Small intestine (tissue), 16 donors: Measurements from ENCODE around the gene CD83. TPM values are rescaled to one million over a fixed set of nuclear protein-coding genes. Genes with fewer than 3 reads are reported as not detected.
"Not testable (repeated sequence)": the region's sequence is repeated elsewhere in the genome, so short reads cannot be mapped to it uniquely, and the experiment has no call there.

Source experiments
- DNase-seq, 2 donors: peaks; one replicate each; pipeline versions ENCODE4 v3.0.0 to v3.0.0-alpha.2; 2013
- FAIRE-seq: peaks from 2 replicates; lab custom pipeline; 2012; peaks lifted over from hg19 to GRCh38; lab: Jason Lieb, UNC
- H3K27ac ChIP-seq, 3 donors: one replicate each; pipeline ENCODE4 v1.5.1; 2013; ENCODE audit warnings: low read length in 2 of 3, mild to moderate bottlenecking in 2 of 3, control low read depth in 1 of 3, inconsistent platforms in 1 of 3, low read depth in 1 of 3, moderate library complexity in 1 of 3
- H3K27me3 ChIP-seq, 3 donors: one replicate each; pipeline ENCODE4 v1.6.1; 2013; ENCODE audit warnings: low read length in 3 of 3, inconsistent platforms in 1 of 3; ENCODE audit not compliant: control insufficient read depth in 3 of 3, insufficient read depth in 3 of 3
- H3K36me3 ChIP-seq, 3 donors: one replicate each; pipeline ENCODE4 v1.6.1; 2013; ENCODE audit warnings: low read length in 3 of 3, inconsistent platforms in 1 of 3, low read depth in 1 of 3, mild to moderate bottlenecking in 1 of 3, moderate library complexity in 1 of 3; ENCODE audit not compliant: control insufficient read depth in 3 of 3, insufficient read depth in 2 of 3
- H3K4me1 ChIP-seq, 3 donors: one replicate each; pipeline ENCODE4 v1.6.1; 2013; ENCODE audit warnings: low read length in 2 of 3, inconsistent platforms in 1 of 3, low read depth in 1 of 3, mild to moderate bottlenecking in 1 of 3, moderate library complexity in 1 of 3; ENCODE audit not compliant: control insufficient read depth in 3 of 3, insufficient read depth in 2 of 3
- H3K4me3 ChIP-seq, 3 donors: one replicate each; pipeline ENCODE4 v1.5.1; 2013; ENCODE audit warnings: low read length in 3 of 3, control low read depth in 1 of 3, inconsistent platforms in 1 of 3, low read depth in 1 of 3, mild to moderate bottlenecking in 1 of 3, moderate library complexity in 1 of 3
- H3K9me3 ChIP-seq, 2 donors: one replicate each; pipeline ENCODE4 v1.6.1; 2013; ENCODE audit warnings: low read depth in 1 of 2, low read length in 1 of 2; ENCODE audit not compliant: control insufficient read depth in 2 of 2, insufficient read depth in 1 of 2
- WGBS, 3 donors: extraction: QIAGEN DNeasy Blood & Tissue Kit; methylation state at CpG; one replicate each; pipeline ENCODE4 v1.1.7; 2013; 5-methylcytosine and 5-hydroxymethylcytosine counted together
- long read RNA-seq, 10 donors: transcript quantifications; one replicate each; lab custom pipeline, GENCODE V29; 2026
- polyA plus RNA-seq, 4 donors: library from polyadenylated mRNA; stranded (reverse) in 3 of 4; unstranded in 1 of 4; fragments of 200-250 nt in 3 of 4; fragments of 120-200 nt in 1 of 4; gene quantifications; one replicate each; pipeline versions ENCODE4 v1.2.1 to v1.2.3, GENCODE V29; 2013
- donor health status: healthy with polysubstance abuse.
- donor health status: control.
- donor health status: control.
- donor health status: Bipolar disorder and iron deficiency.
- donor health status: healthy.

Gene CD83, protein sequence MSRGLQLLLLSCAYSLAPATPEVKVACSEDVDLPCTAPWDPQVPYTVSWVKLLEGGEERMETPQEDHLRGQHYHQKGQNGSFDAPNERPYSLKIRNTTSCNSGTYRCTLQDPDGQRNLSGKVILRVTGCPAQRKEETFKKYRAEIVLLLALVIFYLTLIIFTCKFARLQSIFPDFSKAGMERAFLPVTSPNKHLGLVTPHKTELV
- polyA plus RNA-seq, result 1 to 10 TPM in 2 of 4 donors, under 1 TPM in 2; 0.45 to 7.7 (median 1.2) TPM
- long read RNA-seq, donor 1, partial matches to known transcripts, result 0 of 1 reads
- long read RNA-seq, donor 1, other reads (novel, unspliced or antisense), result 0 of 1 reads
- long read RNA-seq, donor 2, partial matches to known transcripts, result 0 of 3 reads
- long read RNA-seq, donor 2, other reads (novel, unspliced or antisense), result 0 of 3 reads
- long read RNA-seq, donor 3, transcript CD83-201 (5 exons, 2,471 nt), result major isoform, 5 of 5 reads
- long read RNA-seq, donor 3, partial matches to known transcripts, result 0 of 5 reads
- long read RNA-seq, donor 3, other reads (novel, unspliced or antisense), result 0 of 5 reads
- long read RNA-seq, donor 4, result 0 reads
- long read RNA-seq, donor 5, result 0 reads
- long read RNA-seq, donor 6, partial matches to known transcripts, result 0 of 1 reads
- long read RNA-seq, donor 6, other reads (novel, unspliced or antisense), result 0 of 1 reads
- long read RNA-seq, donor 7, partial matches to known transcripts, result 0 of 1 reads
- long read RNA-seq, donor 7, other reads (novel, unspliced or antisense), result 0 of 1 reads
- long read RNA-seq, donor 8, partial matches to known transcripts, result 0 of 1 reads
- long read RNA-seq, donor 8, other reads (novel, unspliced or antisense), result 0 of 1 reads
- long read RNA-seq, donor 9, partial matches to known transcripts, result 0 of 1 reads
- long read RNA-seq, donor 9, other reads (novel, unspliced or antisense), result 0 of 1 reads
- long read RNA-seq, donor 10, partial matches to known transcripts, result 0 of 3 reads
- long read RNA-seq, donor 10, other reads (novel, unspliced or antisense), result 0 of 3 reads

GRCh38 chr6:14117158-14118090 is at the start of gene CD83:
CD83 (plus strand) TSS chr6:14117772; CDS start chr6:14117812, 40 bp downstream.
- Histone ChIP-seq H3K4me1 (peaks cover 0 to 5% (median 0%) of the 10 kb centered on the region in 3 donors), H3K27me3 (no peaks in the 10 kb centered on the region), H3K4me3 (peak within 1 kb of the TSS; percentile 53 to 63 (median 53)), H3K27ac (peak within 1 kb of the TSS in 1 of 3 donors; percentile 30), H3K9me3 (no peaks in the 10 kb centered on the region), H3K36me3 (no peaks in the 10 kb centered on the region)
- DNase-seq, result peak; percentile 72 to 86
- no peak for FAIRE-seq
- WGBS, 3 donors, result 0 to 1% (median 1%) methylated on average over 55 to 106 of the region's 106 CpGs

- Histone ChIP-seq H3K27ac (no peak overlapping the region), H3K27me3 (peaks cover 0 to 3% (median 0%) of the 10 kb centered on the region in 3 donors), H3K4me1 (no peaks in the 10 kb centered on the region), H3K36me3 (no peaks in the 10 kb centered on the region), H3K9me3 (no peaks in the 10 kb centered on the region), H3K4me3 (no peak overlapping the region)
- no peak for DNase-seq
- 59 to 70% (median 65%) methylated on average over 5 of the region's 5 CpGs for WGBS, 3 donors
- FAIRE-seq, result no peak
Observed at GRCh38 chr6:14068133-14068532, 49.4 kb upstream of the CD83 start.

GRCh38 chr6:14068623-14069022 is 48.9 kb upstream of the CD83 start:
- 91 to 95% (median 93%) methylated on average over 18 to 19 of the region's 19 CpGs for WGBS, 3 donors
- Histone ChIP-seq H3K4me3 (no peak overlapping the region), H3K9me3 (no peaks in the 10 kb centered on the region), H3K36me3 (no peaks in the 10 kb centered on the region), H3K27ac (no peak overlapping the region), H3K4me1 (no peaks in the 10 kb centered on the region), H3K27me3 (peaks cover 0 to 3% (median 0%) of the 10 kb centered on the region in 3 donors)
- DNase-seq, result no peak
- FAIRE-seq, result no peak

- 93 to 97% (median 95%) methylated on average over 4 of the region's 4 CpGs for WGBS, 3 donors
- Histone ChIP-seq H3K4me3 (no peak overlapping the region), H3K9me3 (no peaks in the 10 kb centered on the region), H3K27me3 (peaks cover 0 to 3% (median 0%) of the 10 kb centered on the region in 3 donors), H3K27ac (no peak overlapping the region), H3K4me1 (no peaks in the 10 kb centered on the region), H3K36me3 (no peaks in the 10 kb centered on the region)
- DNase-seq (no peak), FAIRE-seq (no peak)
Observed at GRCh38 chr6:14070457-14070856, 47.1 kb upstream of the CD83 start.

DNA sequence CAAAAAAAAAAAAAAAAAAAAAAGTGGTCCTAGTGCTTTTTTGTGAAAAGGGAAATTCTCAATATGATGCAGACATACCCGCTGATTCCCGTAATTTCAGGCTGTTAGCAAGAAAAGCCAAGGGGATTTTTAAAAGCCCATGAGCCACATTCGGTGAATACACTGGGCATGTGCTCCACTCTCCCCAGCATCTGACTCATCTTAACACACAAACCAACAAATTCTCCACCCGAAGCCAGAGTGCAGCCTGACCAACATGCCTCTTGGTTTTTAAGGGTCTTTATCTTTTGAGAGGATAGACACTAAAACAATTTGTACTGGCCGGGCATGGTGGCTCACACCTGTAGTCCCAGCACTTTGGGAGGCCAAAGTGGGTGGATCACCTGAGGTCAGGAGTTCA is 45.5 kb upstream of the CD83 start:
- Histone ChIP-seq H3K27ac (no peak overlapping the region), H3K36me3 (no peaks in the 10 kb centered on the region), H3K27me3 (peaks cover 0 to 3% (median 0%) of the 10 kb centered on the region in 3 donors), H3K4me3 (no peak overlapping the region), H3K4me1 (no peaks in the 10 kb centered on the region), H3K9me3 (no peaks in the 10 kb centered on the region)
- no peak for FAIRE-seq
- WGBS, 3 donors, result 71 to 86% (median 72%) methylated on average over 5 of the region's 5 CpGs
- DNase-seq, result no peak

DNA sequence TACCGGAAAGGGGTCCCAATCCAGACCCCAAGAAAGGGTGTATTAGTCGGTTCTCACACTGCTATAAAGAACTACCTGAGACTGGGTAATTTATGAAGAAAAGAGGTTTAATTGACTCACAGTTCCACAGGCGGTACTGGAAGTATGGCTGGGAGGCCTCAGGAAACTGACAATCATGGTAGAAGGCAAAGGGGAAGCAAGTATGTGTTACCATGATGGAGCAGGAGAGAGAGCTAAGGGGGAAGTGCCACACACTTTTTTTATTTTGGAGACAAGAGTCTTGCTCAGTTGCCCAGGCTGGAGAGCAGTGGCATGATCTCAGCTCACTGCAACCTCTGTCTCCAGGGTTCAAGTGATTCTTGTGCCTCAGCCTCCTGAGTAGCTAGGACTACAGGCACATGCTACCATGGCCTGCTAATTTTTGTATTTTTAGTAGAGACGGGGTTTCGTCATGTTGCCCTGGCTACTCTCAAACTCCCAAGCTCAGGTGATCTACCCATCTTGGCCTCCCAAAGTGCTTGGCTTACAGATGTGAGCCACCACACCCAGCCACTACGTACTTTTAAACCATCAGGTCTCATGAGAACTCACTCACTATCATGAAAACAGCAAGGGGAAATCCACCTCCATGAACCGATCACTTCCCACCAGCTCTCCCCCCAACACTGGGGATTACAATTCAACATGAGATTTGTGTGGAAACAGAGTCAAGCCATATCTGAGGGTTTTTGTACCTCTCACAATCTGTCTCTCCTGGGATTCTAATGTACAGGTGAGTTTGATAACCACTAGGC is 43.8 kb upstream of the CD83 start:
- not testable (repeated sequence) for H3K4me3 ChIP-seq, H3K9me3 ChIP-seq, DNase-seq, H3K4me1 ChIP-seq, FAIRE-seq, H3K36me3 ChIP-seq, H3K27me3 ChIP-seq, H3K27ac ChIP-seq
- 93 to 96% (median 95%) methylated on average over 7 of the region's 7 CpGs for WGBS, 3 donors

- no peak for FAIRE-seq
- peak overlapping the region in 2 of 3 donors; percentile 65 to 68 for H3K27ac ChIP-seq
- no peaks in the 10 kb centered on the region for H3K4me1 ChIP-seq
- no peaks in the 10 kb centered on the region for H3K9me3 ChIP-seq
- DNase-seq, result no peak
- H3K27me3 ChIP-seq, result no peaks in the 10 kb centered on the region
- no peaks in the 10 kb centered on the region for H3K36me3 ChIP-seq
- WGBS, 3 donors, result 22 to 43% (median 28%) methylated on average over 3 of the region's 3 CpGs
- peak overlapping the region in 1 of 3 donors; percentile 52 for H3K4me3 ChIP-seq
Observed at GRCh38 chr6:14074476-14075094, 43.0 kb upstream of the CD83 start.
